Lower leg skin (tissue), 3 donors: ENCODE results near the gene PSAT1.

Source experiments
- CTCF ChIP-seq, 3 donors: fragments of 450-650 bp; IDR thresholded peaks; one replicate each; pipeline ENCODE4 v1.5.1; 2016; ENCODE audit warnings: antibody characterized with exemption in 3 of 3, mild to moderate bottlenecking in 3 of 3, moderate library complexity in 2 of 3
- POLR2A ChIP-seq, 2 donors: fragments of 450-650 bp; IDR thresholded peaks; one replicate each; pipeline ENCODE4 v1.6.1; 2016 to 2017; ENCODE audit warnings: antibody characterized with exemption in 2 of 2, mild to moderate bottlenecking in 1 of 2, moderate library complexity in 1 of 2

- TF ChIP-seq CTCF (IDR thresholded peaks at IDR 0.05) (no peak), POLR2A (IDR thresholded peaks at IDR 0.05) (no peak)
These were observed 29.0 kb upstream of the PSAT1 start for GRCh38 chr9:78267889-78268288.
